ENCODE results near the gene MS4A2. TPM values are rescaled to one million over a fixed set of nuclear protein-coding genes. Genes with fewer than 3 reads are reported as not detected.

MS4A2 gene
- total RNA-seq, 1 donor from 2014 or later, result 20.6 TPM

- H3K27me3 ChIP-seq, result no peaks in the 10 kb centered on the region
- no peaks in the 10 kb centered on the region for H3K4me1 ChIP-seq
- no peak for DNase-seq
- TF ChIP-seq, protein P1, sequence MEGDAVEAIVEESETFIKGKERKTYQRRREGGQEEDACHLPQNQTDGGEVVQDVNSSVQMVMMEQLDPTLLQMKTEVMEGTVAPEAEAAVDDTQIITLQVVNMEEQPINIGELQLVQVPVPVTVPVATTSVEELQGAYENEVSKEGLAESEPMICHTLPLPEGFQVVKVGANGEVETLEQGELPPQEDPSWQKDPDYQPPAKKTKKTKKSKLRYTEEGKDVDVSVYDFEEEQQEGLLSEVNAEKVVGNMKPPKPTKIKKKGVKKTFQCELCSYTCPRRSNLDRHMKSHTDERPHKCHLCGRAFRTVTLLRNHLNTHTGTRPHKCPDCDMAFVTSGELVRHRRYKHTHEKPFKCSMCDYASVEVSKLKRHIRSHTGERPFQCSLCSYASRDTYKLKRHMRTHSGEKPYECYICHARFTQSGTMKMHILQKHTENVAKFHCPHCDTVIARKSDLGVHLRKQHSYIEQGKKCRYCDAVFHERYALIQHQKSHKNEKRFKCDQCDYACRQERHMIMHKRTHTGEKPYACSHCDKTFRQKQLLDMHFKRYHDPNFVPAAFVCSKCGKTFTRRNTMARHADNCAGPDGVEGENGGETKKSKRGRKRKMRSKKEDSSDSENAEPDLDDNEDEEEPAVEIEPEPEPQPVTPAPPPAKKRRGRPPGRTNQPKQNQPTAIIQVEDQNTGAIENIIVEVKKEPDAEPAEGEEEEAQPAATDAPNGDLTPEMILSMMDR (IDR thresholded peaks at IDR 0.05), result no peak
- ATAC-seq, result no peak
- H3K9me3 ChIP-seq, result no peaks in the 10 kb centered on the region
- intact Hi-C loops (cut with DNase I), result no loop called here
- H3K4me3 ChIP-seq, result no peak overlapping the region
- no peaks in the 10 kb centered on the region for H3K36me3 ChIP-seq
- H3K27ac ChIP-seq, result no peak overlapping the region
Observed at GRCh38 chr11:60129853-60130252, 41.4 kb downstream of the MS4A2 start.

DNA sequence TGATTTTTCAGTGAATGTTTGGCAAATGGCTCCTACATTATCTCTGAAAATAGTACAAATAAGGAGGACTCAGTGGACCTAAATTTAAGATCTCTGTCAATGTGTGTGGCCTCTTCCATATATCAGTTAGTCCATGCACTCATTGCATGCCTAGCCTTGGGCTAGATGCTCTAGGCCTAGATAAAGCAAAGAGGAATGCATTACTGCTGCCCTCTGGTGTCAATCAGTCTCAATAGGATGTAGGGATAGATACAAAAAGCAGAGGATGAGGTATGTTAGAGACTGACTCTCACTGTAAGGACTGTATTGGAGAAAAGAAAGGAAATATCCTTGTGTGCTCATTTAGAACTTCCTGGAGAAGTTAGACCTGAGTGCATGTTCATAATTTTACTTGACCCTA is 42.0 kb downstream of the MS4A2 start:
- H3K27me3 ChIP-seq, result no peaks in the 10 kb centered on the region
- no peak for DNase-seq
- H3K36me3 ChIP-seq, result no peaks in the 10 kb centered on the region
- no peak overlapping the region for H3K27ac ChIP-seq
- H3K4me3 ChIP-seq, result no peak overlapping the region
- H3K4me1 ChIP-seq, result no peaks in the 10 kb centered on the region
- H3K9me3 ChIP-seq, result no peaks in the 10 kb centered on the region
- TF ChIP-seq, protein P1 (IDR thresholded peaks at IDR 0.05), result peak; percentile 32
- ATAC-seq, result peak; percentile 86
- intact Hi-C loops (cut with DNase I), result no loop called here

- ATAC-seq, result no peak
- intact Hi-C loops (cut with DNase I), result no loop called here
Observed at GRCh38 chr11:60131912-60132311, 43.4 kb downstream of the MS4A2 start.

DNA sequence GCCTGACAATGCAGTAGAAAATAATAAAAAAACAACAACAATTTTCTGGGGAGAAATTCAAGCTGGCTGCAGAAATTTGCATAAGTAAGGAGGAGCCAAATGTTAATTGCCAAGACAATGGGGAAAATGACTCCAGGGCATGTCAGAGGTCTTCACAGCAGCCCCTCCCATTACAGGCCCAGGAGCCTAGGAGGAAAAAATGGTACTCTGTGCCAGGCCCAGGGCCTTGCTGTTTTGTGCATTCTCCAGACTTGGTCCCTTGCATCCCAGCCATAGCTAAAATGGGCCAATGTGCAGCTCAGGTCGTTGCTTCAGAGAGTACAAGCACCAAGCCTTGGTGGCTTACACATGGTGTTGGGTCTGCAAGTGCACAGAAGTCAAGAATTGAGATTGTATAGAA is 45.5 kb downstream of the MS4A2 start:
- Histone ChIP-seq H3K36me3 (no peaks in the 10 kb centered on the region), H3K4me3 (no peak overlapping the region), H3K27me3 (no peaks in the 10 kb centered on the region), H3K4me1 (no peaks in the 10 kb centered on the region), H3K27ac (no peak overlapping the region), H3K9me3 (no peaks in the 10 kb centered on the region)
- DNase-seq (no peak), ATAC-seq (no peak)
- TF ChIP-seq, protein P1 (IDR thresholded peaks at IDR 0.05), result no peak
- intact Hi-C loops (cut with DNase I), result no loop called here

More at GRCh38 chr11:60131912-60132311, 43.4 kb downstream of the MS4A2 start:
- Histone ChIP-seq H3K27ac (no peak overlapping the region), H3K9me3 (no peaks in the 10 kb centered on the region), H3K27me3 (no peaks in the 10 kb centered on the region), H3K36me3 (no peaks in the 10 kb centered on the region), H3K4me1 (no peaks in the 10 kb centered on the region), H3K4me3 (no peak overlapping the region)
- TF ChIP-seq, protein P1 (IDR thresholded peaks at IDR 0.05), result no peak
- no peak for DNase-seq

DNA sequence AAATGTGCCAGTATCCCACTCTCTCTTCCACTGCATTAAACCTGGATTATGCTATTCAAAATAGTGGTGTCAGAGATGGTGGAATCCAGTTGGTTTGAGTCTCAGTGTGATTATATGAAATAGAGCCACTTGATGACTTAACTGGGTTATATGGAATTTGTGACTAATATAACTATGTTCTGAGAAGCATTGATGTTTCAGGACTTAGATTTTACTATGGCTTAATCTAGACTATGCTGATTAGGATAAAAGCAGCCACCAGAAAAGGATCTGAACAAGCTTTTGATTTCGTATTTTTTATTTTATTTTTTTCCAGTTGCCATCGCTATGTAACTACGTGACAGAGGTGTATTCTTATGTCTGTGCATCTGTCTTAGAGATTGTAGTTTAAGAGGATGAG is 55.3 kb downstream of the MS4A2 start:
- Histone ChIP-seq H3K27ac (no peak overlapping the region), H3K4me1 (no peaks in the 10 kb centered on the region), H3K27me3 (no peaks in the 10 kb centered on the region), H3K9me3 (no peaks in the 10 kb centered on the region), H3K36me3 (no peaks in the 10 kb centered on the region), H3K4me3 (no peak overlapping the region)
- intact Hi-C loops (cut with DNase I), result no loop called here
- TF ChIP-seq, protein P1 (IDR thresholded peaks at IDR 0.05), result no peak
- ATAC-seq (no peak), DNase-seq (no peak)

DNA sequence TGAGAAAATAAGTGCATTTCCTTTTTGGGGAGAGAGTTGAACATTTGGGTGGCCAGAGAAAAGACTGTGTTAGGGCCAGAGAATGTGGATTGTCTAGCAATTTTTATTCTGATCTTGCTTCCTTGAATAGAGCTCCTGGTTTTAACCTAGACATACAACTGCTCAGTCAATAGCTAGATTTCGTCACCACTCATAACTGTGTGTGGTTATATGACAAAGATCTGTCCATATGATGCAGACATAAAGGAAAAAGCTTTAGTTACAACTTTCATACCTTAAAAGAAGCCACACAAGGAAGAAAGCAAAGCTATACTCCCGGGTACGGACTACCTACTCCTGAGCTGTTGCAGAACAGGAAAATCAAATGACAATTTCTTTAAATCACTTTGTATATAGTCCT is 57.2 kb downstream of the MS4A2 start:
- Histone ChIP-seq H3K27me3 (no peaks in the 10 kb centered on the region), H3K36me3 (no peaks in the 10 kb centered on the region), H3K4me1 (no peaks in the 10 kb centered on the region), H3K4me3 (no peak overlapping the region), H3K27ac (no peak overlapping the region), H3K9me3 (no peaks in the 10 kb centered on the region)
- intact Hi-C loops (cut with DNase I), result no loop called here
- DNase-seq (no peak), ATAC-seq (no peak)
- TF ChIP-seq, protein P1 (IDR thresholded peaks at IDR 0.05), result no peak

Data from upper lobe of right lung (tissue), 1 donor.